HG03575 (cell line): ENCODE measurements around the gene RRP1.
"Not testable (repeated sequence)": the region's sequence is repeated elsewhere in the genome, so short reads cannot be mapped to it uniquely, and the experiment has no call there.

Experiments used
- ATAC-seq: cut with Tn5 transposase; IDR thresholded peaks from one replicate; pipeline ENCODE4 v1.9.1; 2021; ENCODE audit not compliant: unreplicated experiment, insufficient number of reproducible peaks, low FRiP score; ENCODE audit errors: extremely low read depth

RRP1 gene

GRCh38 chr21:43811262-43812105 is 22.1 kb downstream of the RRP1 start:
- ATAC-seq, result no peak

DNA sequence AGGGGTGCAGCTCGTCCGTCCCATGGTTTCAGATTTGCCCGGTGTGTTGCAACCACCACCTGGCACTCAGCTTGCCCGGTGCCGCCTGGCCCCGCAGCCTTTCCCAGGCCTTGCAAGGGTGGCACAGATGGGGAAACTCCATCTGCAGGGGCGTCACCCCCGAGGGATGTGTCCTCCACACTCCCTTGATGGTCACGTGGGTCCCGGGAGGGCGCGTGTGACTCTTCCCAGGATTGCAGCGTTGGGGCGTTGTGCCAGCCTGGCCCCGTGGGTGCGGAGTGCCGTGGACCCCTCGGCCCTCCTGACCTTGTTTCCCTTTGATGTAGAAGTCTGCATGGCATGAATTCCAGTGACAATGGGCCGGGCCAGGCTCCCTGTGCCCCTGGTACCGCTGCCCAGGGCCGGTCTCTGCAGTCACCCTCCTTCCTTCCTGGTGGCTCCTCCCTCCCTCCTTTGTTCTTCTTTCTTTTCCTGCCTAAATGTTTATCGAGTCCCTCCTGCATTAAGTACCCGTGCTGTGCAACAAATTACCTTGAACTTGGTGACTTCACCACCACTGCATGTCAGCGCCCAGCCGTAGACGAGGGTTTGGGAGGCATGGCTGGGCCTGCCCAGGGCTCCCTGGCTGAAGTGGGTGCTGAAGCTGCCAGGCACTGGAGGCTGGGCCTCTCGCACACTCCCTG is 22.9 kb downstream of the RRP1 start:
- no peak for ATAC-seq

- no peak for ATAC-seq
These were observed 23.7 kb downstream of the RRP1 start for GRCh38 chr21:43812957-43813655.

GRCh38 chr21:43813656-43813980 is 24.2 kb downstream of the RRP1 start:
- no peak for ATAC-seq

DNA sequence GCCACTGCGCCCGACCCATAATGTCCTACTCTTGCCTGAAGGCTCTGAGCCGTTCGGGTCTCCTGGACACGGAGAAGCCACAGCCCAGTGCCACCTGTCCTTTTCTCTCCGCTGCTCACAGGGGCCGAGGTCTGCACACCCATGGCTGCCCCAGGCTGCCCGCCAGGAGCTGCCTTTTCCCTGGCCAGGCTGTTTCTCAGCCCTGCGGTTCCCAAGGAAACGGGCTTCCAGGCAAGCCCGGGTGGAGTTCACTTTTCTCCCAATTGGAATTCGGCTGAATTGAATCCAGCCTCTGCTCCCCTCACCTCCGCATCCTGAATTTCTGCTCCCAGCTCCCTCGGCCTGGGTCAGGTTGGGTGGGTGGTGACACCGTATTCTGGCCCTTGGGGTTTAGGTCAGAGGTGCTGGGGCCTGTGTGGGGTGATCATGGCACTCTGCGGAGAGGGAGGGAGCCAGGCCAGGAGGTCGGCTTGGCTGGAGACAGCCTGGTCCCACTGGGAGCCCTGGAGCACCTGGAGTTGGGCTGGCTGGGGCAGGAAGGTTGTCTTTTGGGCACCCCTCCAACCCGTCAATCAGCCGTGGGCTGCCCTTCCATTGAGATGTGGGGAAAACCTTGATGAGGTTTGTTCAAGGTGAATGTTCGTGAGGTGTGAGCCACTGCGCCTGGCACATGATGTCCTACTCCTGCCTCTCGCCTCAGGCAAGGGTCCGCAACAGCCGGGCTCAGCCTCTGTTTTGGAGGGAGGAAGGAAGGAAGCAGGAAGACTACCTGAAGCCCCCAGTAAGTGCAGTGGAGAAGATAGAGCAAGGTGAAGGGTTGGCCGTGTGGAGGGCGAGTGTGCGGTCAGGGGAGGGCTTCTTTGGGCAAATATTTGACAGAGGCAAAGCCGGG is 25.1 kb downstream of the RRP1 start:
- ATAC-seq, result no peak

GRCh38 chr21:43815107-43815613 is 25.8 kb downstream of the RRP1 start:
- no peak for ATAC-seq

GRCh38 chr21:43815991-43816390 is 26.6 kb downstream of the RRP1 start:
- no peak for ATAC-seq

DNA sequence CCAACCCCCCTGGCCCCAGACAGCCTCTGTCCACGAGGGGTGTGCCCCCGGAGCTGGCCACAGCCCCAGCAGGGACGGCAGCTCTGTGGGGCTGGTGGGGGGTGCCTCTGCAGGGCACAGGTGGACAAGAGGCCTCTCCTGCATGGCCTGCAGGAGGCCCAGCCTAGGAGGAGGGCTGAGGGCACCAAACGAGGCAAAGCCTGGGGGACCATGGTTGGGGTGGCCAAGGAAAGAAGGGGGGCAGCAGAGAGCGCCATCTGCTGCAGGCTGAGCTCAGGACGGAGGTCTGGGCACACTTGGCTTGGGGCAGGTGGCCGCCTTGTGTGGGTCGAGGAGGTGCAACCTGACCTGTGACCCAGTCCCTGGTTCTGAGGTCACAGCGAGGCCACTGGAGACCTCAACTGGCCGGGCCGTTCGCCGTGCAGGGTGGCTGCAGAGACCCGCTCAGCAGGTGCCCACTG is 27.3 kb downstream of the RRP1 start:
- no peak for ATAC-seq

- no peak for ATAC-seq
These were observed 28.0 kb downstream of the RRP1 start for GRCh38 chr21:43817157-43818086.

GRCh38 chr21:43818685-43819084 is 29.3 kb downstream of the RRP1 start:
- ATAC-seq, result no peak

GRCh38 chr21:43819511-43820405 is 30.4 kb downstream of the RRP1 start:
- no peak for ATAC-seq

GRCh38 chr21:43820466-43820865 is 31.1 kb downstream of the RRP1 start:
- no peak for ATAC-seq

GRCh38 chr21:43822166-43822565 is 32.8 kb downstream of the RRP1 start:
- not testable (repeated sequence) for ATAC-seq

DNA sequence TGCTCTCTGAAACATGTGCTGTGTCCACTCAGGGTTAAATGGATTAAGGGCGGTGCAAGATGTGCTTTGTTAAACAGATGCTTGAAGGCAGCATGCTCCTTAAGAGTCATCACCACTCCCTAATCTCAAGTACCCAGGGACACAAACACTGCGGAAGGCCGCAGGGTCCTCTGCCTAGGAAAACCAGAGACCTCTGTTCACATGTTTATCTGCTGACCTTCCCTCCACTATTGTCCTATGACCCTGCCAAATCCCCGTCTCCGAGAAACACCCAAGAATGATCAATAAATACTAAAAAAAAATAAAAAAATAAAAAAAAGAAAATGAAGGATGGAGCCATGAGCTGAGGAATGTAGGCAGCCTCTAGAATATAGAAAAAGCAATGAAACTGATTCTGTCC is 33.4 kb downstream of the RRP1 start:
- ATAC-seq, result not testable (repeated sequence)

DNA sequence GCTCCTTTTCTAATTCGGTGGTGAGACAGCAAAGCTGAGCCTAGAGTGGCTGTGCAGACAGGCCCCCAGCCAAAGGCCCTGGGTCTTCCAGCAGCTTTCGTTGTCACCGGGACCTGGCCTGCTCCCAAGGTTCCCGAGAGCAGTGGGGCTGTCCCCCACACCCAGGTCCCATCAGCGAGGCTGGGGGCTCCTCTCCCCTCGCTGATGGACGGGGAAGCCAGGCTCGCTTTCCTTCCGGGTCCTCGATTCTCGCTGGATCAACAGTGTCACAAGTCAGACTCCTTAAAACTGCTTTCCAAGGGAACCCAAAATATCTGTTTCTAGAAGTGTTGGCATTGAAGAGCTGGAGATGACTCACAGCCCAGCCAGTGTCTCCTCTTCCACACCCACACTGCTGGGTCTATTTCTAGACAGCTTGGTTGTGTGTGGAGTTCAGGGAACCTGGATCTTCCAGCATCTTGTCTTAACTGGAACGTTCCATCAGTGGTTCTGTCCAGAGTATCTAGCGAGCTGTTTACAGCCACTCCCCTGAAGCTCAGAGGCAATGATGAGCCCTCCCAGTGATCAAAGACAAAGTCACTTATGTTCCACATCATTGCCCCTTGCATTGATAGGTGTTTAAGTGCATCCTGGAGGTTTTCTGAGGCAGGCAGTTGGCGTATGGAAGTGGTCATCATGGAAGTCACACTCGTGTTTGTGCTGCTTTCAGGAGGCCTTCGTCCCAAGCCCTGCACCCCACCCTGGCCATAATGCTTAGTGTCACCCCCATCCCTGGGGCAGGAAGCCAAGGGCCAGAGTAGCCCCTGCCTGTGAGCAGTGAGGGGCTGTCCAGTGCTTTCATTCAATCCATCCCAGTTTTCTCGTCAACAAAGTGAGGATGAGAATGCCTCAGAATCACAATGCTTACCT is 35.2 kb downstream of the RRP1 start:
- no peak for ATAC-seq
